GM06990 (cell line): ENCODE measurements around the gene IL22RA2.
"Not testable (repeated sequence)": the region's sequence is repeated elsewhere in the genome, so short reads cannot be mapped to it uniquely, and the experiment has no call there.

Source experiments
- DNase-seq: peaks from one replicate; pipeline ENCODE4 v3.0.0-alpha.2; 2011; ENCODE audit not compliant: insufficient read length; ENCODE audit errors: extremely low read depth
- H3K27me3 ChIP-seq: replicated peaks from 2 replicates; pipeline ENCODE4 v1.6.0; 2011; ENCODE audit warnings: low read length; ENCODE audit not compliant: control insufficient read depth, insufficient read depth
- H3K36me3 ChIP-seq: 2 replicates; pipeline ENCODE4 v1.5.1; 2011; ENCODE audit warnings: low read length; ENCODE audit not compliant: control insufficient read depth, insufficient read depth
- H3K4me3 ChIP-seq: replicated peaks from 2 replicates; pipeline ENCODE4 v1.5.1; 2011; ENCODE audit warnings: low read depth, mild to moderate bottlenecking, control low read depth, low read length
- TF ChIP-seq, protein P1 (sequence below): IDR thresholded peaks from 2 replicates; pipeline ENCODE4 v1.5.1; 2011; ENCODE audit warnings: low read length, control low read depth, mild to moderate bottlenecking, inconsistent platforms; ENCODE audit not compliant: insufficient read depth, poor library complexity, severe bottlenecking

The IL22RA2 gene

DNA sequence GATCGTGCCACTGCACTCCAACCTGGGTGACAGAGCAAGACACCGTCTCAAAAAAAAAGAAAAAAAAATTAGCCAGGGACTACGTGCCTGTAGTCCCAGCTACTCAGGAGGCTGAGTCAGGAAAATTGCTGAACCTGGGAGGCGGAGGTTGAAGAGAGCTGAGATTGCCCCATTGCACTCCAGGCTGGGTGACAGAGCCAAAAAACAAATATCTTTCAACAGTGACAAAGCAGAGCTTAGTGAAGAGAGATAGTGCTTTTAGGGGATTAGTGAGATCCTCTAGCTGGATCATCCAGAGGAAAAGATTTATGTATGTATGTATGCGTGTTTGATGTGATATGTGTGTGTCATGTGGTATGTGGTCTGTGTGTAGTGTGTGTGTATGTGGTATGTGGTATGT, 56.6 kb downstream of the IL22RA2 start:
- Histone ChIP-seq H3K4me3 (no peak overlapping the region), H3K36me3 (no peaks in the 10 kb centered on the region), H3K27me3 (no peaks in the 10 kb centered on the region)
- TF ChIP-seq, protein P1, sequence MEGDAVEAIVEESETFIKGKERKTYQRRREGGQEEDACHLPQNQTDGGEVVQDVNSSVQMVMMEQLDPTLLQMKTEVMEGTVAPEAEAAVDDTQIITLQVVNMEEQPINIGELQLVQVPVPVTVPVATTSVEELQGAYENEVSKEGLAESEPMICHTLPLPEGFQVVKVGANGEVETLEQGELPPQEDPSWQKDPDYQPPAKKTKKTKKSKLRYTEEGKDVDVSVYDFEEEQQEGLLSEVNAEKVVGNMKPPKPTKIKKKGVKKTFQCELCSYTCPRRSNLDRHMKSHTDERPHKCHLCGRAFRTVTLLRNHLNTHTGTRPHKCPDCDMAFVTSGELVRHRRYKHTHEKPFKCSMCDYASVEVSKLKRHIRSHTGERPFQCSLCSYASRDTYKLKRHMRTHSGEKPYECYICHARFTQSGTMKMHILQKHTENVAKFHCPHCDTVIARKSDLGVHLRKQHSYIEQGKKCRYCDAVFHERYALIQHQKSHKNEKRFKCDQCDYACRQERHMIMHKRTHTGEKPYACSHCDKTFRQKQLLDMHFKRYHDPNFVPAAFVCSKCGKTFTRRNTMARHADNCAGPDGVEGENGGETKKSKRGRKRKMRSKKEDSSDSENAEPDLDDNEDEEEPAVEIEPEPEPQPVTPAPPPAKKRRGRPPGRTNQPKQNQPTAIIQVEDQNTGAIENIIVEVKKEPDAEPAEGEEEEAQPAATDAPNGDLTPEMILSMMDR, result no peak
- no peak for DNase-seq

DNA sequence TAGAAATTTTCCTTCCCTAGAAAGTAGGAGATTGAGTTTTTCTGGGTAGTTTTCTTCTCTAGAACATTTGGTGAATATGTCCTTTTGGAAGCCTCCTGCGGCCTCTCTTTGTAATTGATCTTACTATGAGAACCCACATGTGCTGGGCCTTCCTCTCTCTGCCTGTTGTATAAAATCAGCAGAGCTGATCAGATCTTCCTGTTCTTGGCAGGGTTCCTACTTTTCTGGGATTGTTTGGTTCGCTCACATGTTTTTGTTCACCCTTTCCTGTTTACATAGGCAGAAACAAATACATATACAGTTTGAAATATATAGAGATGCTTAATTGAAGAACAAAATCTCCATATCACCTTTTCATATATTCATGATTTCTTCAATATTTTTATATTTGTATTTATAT, 57.8 kb downstream of the IL22RA2 start:
- no peak overlapping the region for H3K4me3 ChIP-seq
- TF ChIP-seq, protein P1, result no peak
- DNase-seq, result no peak
- H3K27me3 ChIP-seq, result no peaks in the 10 kb centered on the region
- H3K36me3 ChIP-seq, result no peaks in the 10 kb centered on the region

DNA sequence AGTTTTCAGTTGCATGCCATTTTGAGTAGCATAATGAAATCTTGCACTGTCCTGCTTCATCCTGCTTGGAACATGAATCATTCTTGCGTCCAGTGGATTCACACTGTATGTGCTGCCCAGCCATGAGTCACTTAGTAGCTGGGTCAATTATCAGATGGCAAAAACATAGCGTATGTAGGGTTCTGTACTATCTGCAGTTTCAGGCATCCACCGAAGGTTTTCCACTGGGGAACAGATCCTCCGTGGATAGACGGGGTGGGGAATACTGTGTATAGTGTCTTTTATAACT, 61.4 kb downstream of the IL22RA2 start:
- DNase-seq, result no peak
- TF ChIP-seq, protein P1, result no peak
- Histone ChIP-seq H3K36me3 (no peaks in the 10 kb centered on the region), H3K27me3 (no peaks in the 10 kb centered on the region), H3K4me3 (no peak overlapping the region)

DNA sequence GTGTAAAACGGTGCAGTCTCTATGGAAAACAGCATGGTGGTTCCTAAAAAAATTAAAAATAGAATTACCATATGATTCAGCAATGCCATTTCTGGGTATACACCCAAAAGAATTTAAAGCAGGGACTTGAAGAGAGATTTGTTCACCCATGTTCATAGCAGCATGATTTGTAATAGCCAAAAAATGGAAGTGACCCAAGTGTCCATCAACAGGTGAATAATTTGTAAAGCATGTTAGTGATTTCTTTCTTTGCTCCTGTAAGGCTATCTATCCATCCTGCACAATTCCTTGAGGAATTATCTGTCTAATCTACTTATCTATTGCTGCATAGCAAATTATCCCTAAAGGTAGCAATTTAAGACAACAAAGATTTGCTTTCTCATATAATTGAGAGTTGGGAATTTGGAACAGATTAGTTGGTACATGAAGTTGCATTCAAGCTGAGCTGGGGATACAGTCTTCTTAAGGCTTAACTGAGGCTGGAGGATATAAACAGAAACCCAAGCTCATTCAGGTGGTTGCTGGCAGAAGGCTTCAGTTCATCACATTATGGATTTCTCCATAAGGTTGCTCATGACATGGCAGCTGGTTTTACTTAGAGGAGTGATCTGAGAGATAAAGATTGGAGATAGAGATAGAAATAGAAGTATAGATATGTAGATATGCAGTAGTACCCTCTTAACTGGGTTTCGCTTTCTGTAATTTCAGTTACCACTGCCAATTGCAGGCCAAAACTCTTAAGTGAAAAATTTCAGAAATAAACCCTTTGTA, 62.0 kb downstream of the IL22RA2 start:
- no peak for DNase-seq
- H3K27me3 ChIP-seq, result no peaks in the 10 kb centered on the region
- TF ChIP-seq, protein P1, result no peak
- no peaks in the 10 kb centered on the region for H3K36me3 ChIP-seq
- no peak overlapping the region for H3K4me3 ChIP-seq

DNA sequence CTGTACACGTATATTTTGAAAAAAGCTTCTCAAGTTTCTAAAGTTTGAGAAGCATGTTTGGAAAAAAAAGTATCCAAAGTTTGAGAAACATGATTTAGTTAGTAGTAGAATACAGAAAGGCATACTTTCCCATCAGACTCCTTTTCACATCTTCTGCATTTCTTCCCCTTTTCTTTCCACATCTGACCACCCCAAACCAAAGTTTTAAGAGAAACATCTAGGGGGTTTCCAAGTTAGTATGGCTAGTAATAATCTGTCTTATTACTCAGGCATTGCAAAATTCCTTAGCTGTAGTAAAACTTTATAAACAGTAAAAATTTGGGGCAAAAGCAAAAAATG, 65.7 kb downstream of the IL22RA2 start:
- H3K4me3 ChIP-seq, result no peak overlapping the region
- TF ChIP-seq, protein P1, result no peak
- DNase-seq, result no peak
- H3K27me3 ChIP-seq, result no peaks in the 10 kb centered on the region
- H3K36me3 ChIP-seq, result no peaks in the 10 kb centered on the region; the same call in 1 of the 2 replicates

DNA sequence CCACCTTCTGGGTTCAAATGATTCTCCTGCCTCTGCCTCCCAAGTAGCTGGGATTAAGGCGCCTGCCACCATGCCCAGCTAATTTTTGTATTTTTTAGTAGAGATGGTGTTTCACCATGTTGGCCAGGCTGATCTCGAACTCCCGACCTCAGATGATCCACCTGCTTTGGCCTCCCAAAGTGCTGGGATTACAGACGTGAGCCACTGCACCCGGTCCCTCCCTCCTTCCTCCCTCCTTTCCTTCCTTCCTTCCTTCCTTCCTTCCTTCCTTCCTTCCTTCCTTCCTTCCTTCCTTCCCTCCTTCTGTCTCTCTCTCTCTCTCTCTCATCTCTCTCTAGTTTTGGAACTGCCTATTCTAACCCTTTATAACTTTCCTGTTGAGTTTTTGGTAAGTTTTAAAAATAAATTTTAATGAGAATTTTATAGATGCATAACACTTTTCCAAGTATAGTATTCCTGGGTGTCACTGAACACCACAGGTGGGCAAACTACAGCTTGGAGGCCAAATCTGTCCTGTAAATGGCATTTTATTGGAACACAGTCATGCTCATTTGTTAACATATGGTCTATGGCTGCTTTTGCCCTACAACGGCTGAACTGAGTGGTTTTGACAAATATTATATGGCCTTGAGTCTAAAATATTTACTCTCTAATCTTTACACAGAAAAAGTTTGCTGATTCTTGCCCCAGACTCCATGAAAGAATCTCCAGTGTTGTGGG, 66.2 kb downstream of the IL22RA2 start:
- not testable (repeated sequence) for DNase-seq, H3K4me3 ChIP-seq, H3K27me3 ChIP-seq, H3K36me3 ChIP-seq
